ENCODE results near the gene TMEM238.

The TMEM238 gene

GRCh38 chr19:55347442-55348009, 36.6 kb downstream of the TMEM238 start:
- H3K36me3 ChIP-seq (ENCODE audit: low read depth), result peaks cover 10% of the 10 kb centered on the region; the same call in 1 of the 2 replicates
- H3K4me1 ChIP-seq (ENCODE audit: insufficient read depth, poor library complexity, severe bottlenecking), result peaks cover 33% of the 10 kb centered on the region
- TF ChIP-seq CTCF (IDR thresholded peaks at IDR 0.05; ENCODE audit: poor library complexity, severe bottlenecking), result no peak
- H3K27me3 ChIP-seq (ENCODE audit: insufficient read depth, poor library complexity, severe bottlenecking), result no peaks in the 10 kb centered on the region
- no peak for DNase-seq (ENCODE audit: low spot score)
- no peak overlapping the region for H3K4me3 ChIP-seq (ENCODE audit: severe bottlenecking)
- no peak overlapping the region for H3K27ac ChIP-seq (ENCODE audit: poor library complexity, severe bottlenecking)
- no peak for ATAC-seq (ENCODE audit: low read depth)
- no peaks in the 10 kb centered on the region for H3K9me3 ChIP-seq (ENCODE audit: severe bottlenecking)

- H3K4me1 ChIP-seq (ENCODE audit: insufficient read depth, poor library complexity, severe bottlenecking), result peaks cover 27% of the 10 kb centered on the region
- H3K27ac ChIP-seq (ENCODE audit: poor library complexity, severe bottlenecking), result no peak overlapping the region
- no peak for TF ChIP-seq CTCF (IDR thresholded peaks at IDR 0.05; ENCODE audit: poor library complexity, severe bottlenecking)
Observed at GRCh38 chr19:55346725-55347441, 37.2 kb downstream of the TMEM238 start.

GRCh38 chr19:55345818-55346724, 38.0 kb downstream of the TMEM238 start:
- DNase-seq (ENCODE audit: low spot score) (peak; percentile 84), ATAC-seq (ENCODE audit: low read depth) (peak; percentile 43)
- peaks cover 13% of the 10 kb centered on the region; the same call in 1 of the 2 replicates for H3K36me3 ChIP-seq (ENCODE audit: low read depth)
- H3K4me3 ChIP-seq (ENCODE audit: severe bottlenecking), result no peak overlapping the region
- H3K9me3 ChIP-seq (ENCODE audit: severe bottlenecking), result no peaks in the 10 kb centered on the region
- peak overlapping the region; percentile 59 for H3K27ac ChIP-seq (ENCODE audit: poor library complexity, severe bottlenecking)
- TF ChIP-seq CTCF (IDR thresholded peaks at IDR 0.05; ENCODE audit: poor library complexity, severe bottlenecking), result no peak
- H3K4me1 ChIP-seq (ENCODE audit: insufficient read depth, poor library complexity, severe bottlenecking), result peaks cover 23% of the 10 kb centered on the region
- H3K27me3 ChIP-seq (ENCODE audit: insufficient read depth, poor library complexity, severe bottlenecking), result no peaks in the 10 kb centered on the region

More at GRCh38 chr19:55346725-55347441, 37.2 kb downstream of the TMEM238 start:
- no peaks in the 10 kb centered on the region for H3K9me3 ChIP-seq (ENCODE audit: severe bottlenecking)
- H3K27me3 ChIP-seq (ENCODE audit: insufficient read depth, poor library complexity, severe bottlenecking), result no peaks in the 10 kb centered on the region
- no peak overlapping the region for H3K4me3 ChIP-seq (ENCODE audit: severe bottlenecking)
- no peak for ATAC-seq (ENCODE audit: low read depth)
- DNase-seq (ENCODE audit: low spot score), result no peak
- peaks cover 11% of the 10 kb centered on the region; the same call in 1 of the 2 replicates for H3K36me3 ChIP-seq (ENCODE audit: low read depth)

GRCh38 chr19:55345101-55345817, 38.8 kb downstream of the TMEM238 start:
- H3K4me1 ChIP-seq (ENCODE audit: insufficient read depth, poor library complexity, severe bottlenecking), result peaks cover 23% of the 10 kb centered on the region
- no peaks in the 10 kb centered on the region for H3K9me3 ChIP-seq (ENCODE audit: severe bottlenecking)
- TF ChIP-seq CTCF (IDR thresholded peaks at IDR 0.05; ENCODE audit: poor library complexity, severe bottlenecking), result no peak
- no peak; the same call in 2 of the 3 replicates for ATAC-seq (ENCODE audit: low read depth)
- peak overlapping the region; percentile 59 for H3K27ac ChIP-seq (ENCODE audit: poor library complexity, severe bottlenecking)
- H3K4me3 ChIP-seq (ENCODE audit: severe bottlenecking), result no peak overlapping the region
- no peaks in the 10 kb centered on the region for H3K27me3 ChIP-seq (ENCODE audit: insufficient read depth, poor library complexity, severe bottlenecking)
- no peak for DNase-seq (ENCODE audit: low spot score)
- peaks cover 13% of the 10 kb centered on the region; the same call in 1 of the 2 replicates for H3K36me3 ChIP-seq (ENCODE audit: low read depth)

Measured in RWPE2 (cell line).